IPS-18a (cell line): ENCODE measurements around the gene TMEM107.
"Not testable (repeated sequence)": the region's sequence is repeated elsewhere in the genome, so short reads cannot be mapped to it uniquely, and the experiment has no call there.

Source experiments
- H3K27ac ChIP-seq: one replicate; pipeline ENCODE4 v1.5.1; 2013; ENCODE audit warnings: low read length
- H3K27me3 ChIP-seq: one replicate; pipeline ENCODE4 v1.6.1; 2013; ENCODE audit warnings: mild to moderate bottlenecking, low read length; ENCODE audit not compliant: control insufficient read depth, insufficient read depth
- H3K36me3 ChIP-seq: one replicate; pipeline ENCODE4 v1.6.1; 2013; ENCODE audit warnings: low read depth, low read length; ENCODE audit not compliant: control insufficient read depth
- H3K4me1 ChIP-seq: one replicate; pipeline ENCODE4 v1.6.1; 2013; ENCODE audit warnings: low read depth, low read length; ENCODE audit not compliant: control insufficient read depth
- H3K4me3 ChIP-seq: one replicate; pipeline ENCODE4 v1.5.1; 2013; ENCODE audit warnings: low read length
- H3K9ac ChIP-seq: one replicate; pipeline ENCODE4 v1.6.1; 2013; ENCODE audit warnings: mild to moderate bottlenecking, low read length, moderate library complexity
- H3K9me3 ChIP-seq: one replicate; pipeline ENCODE4 v1.6.1; 2013; ENCODE audit warnings: low read depth, low read length; ENCODE audit not compliant: control insufficient read depth

Gene TMEM107

GRCh38 chr17:8176197-8176940, at the start of gene TMEM107:
Gene TMEM107, minus strand, starts transcription at chr17:8176380. Its CDS starts 94 bp downstream, at chr17:8176286.
- peak within 1 kb of the TSS; percentile 81 for H3K4me3 ChIP-seq
- peaks cover 17% of the 10 kb centered on the region for H3K4me1 ChIP-seq
- H3K36me3 ChIP-seq = no peaks in the 10 kb centered on the region
- H3K9me3 ChIP-seq = no peaks in the 10 kb centered on the region
- peak within 1 kb of the TSS; percentile 57 for H3K27ac ChIP-seq
- H3K27me3 ChIP-seq = no peaks in the 10 kb centered on the region
- H3K9ac ChIP-seq = peak within 1 kb of the TSS; percentile 81

GRCh38 chr17:8224891-8225812, 49.0 kb upstream of the TMEM107 start:
- peaks cover 26% of the 10 kb centered on the region for H3K36me3 ChIP-seq
- H3K27me3 ChIP-seq = no peaks in the 10 kb centered on the region
- no peak overlapping the region for H3K27ac ChIP-seq
- peaks cover 4% of the 10 kb centered on the region for H3K4me1 ChIP-seq
- H3K9me3 ChIP-seq = no peaks in the 10 kb centered on the region
- H3K9ac ChIP-seq = no peak overlapping the region
- no peak overlapping the region for H3K4me3 ChIP-seq

GRCh38 chr17:8223356-8224126, 47.4 kb upstream of the TMEM107 start:
- Histone ChIP-seq H3K4me3 (peak overlapping the region; percentile 93), H3K4me1 (peaks cover 4% of the 10 kb centered on the region), H3K27me3 (no peaks in the 10 kb centered on the region), H3K9me3 (no peaks in the 10 kb centered on the region), H3K9ac (peak overlapping the region; percentile 87), H3K36me3 (peaks cover 10% of the 10 kb centered on the region), H3K27ac (peak overlapping the region; percentile 96)

DNA sequence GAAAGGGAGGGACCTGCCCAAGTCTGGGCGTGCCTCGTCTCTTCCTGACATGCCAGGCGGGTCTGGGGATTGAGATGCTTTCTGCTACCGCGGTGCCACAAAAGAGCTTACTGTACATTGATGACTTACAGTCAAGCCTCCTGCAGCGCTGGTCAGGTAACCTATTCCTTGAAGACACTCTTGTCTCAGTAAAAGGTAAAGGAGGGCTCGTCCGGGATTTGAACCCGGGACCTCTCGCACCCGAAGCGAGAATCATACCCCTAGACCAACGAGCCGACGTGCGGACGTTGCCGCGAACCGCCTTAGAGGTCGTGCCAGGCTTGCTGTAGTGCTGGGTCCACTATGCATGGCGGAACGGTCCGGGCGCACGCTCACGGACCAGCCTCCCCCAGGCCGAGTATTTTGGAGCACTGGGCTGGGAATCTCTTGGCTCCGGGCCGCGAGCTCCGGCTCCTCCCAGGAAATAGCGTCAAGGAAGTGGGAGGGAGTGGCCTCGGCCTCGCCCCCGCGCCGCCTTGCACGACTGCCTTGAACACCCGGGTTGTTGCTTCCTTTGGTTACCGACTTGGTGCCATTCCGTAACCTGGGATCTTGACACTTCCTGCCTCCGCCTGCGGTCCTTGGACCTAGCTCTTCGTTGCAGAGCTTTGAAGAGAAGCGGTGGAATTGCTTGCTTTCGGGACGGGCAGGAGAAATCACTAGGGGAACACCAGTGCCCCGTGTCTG, 46.6 kb upstream of the TMEM107 start:
- H3K4me1 ChIP-seq = peaks cover 4% of the 10 kb centered on the region
- H3K27me3 ChIP-seq = no peaks in the 10 kb centered on the region
- H3K9ac ChIP-seq = peak overlapping the region; percentile 87
- peak overlapping the region; percentile 93 for H3K4me3 ChIP-seq
- peaks cover 2% of the 10 kb centered on the region for H3K36me3 ChIP-seq
- peak overlapping the region; percentile 96 for H3K27ac ChIP-seq
- H3K9me3 ChIP-seq = no peaks in the 10 kb centered on the region

- Histone ChIP-seq H3K4me1 (peaks cover 2% of the 10 kb centered on the region), H3K36me3 (no peaks in the 10 kb centered on the region), H3K4me3 (peak overlapping the region; percentile 93), H3K27ac (no peak overlapping the region), H3K9ac (peak overlapping the region; percentile 14), H3K9me3 (no peaks in the 10 kb centered on the region), H3K27me3 (no peaks in the 10 kb centered on the region)
Observed at GRCh38 chr17:8222380-8222629, 46.1 kb upstream of the TMEM107 start.

DNA sequence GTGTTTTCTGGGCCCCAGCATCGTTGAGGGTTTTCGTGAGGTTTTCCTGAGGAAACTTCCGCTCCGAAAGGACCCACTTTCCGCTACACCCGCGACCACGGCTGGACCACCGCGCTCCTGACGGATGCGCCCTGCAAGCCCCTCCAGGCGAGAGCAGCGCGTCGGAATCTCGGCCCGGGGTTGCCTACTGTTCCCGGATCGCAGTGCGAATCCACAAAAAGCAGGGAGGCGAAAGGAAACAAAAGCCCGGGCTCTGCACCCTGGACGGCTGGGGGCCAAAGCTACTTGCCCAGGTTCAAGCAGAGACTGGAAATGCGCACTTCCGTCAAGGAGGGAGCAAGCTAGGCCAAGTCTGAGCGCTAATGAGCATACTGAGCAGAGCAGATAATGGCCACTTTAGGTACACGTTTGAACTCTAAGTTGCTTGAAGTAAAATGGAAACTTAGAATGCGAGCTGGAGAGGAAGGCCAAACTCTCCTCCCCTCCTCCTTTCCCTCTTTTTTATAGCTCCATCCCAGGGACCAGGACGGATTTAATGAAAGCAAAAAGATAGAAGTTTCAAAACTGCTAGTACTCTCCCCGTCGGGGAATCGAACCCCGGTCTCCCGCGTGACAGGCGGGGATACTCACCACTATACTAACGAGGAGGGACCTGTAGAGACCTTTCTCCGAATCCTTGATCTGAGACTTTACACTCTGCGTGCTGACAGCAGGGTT, 45.6 kb upstream of the TMEM107 start:
- Histone ChIP-seq H3K4me3 (peak overlapping the region; percentile 93), H3K9me3 (no peaks in the 10 kb centered on the region), H3K4me1 (no peaks in the 10 kb centered on the region), H3K27ac (peak overlapping the region; percentile 72), H3K27me3 (no peaks in the 10 kb centered on the region), H3K36me3 (no peaks in the 10 kb centered on the region), H3K9ac (peak overlapping the region; percentile 93)

- peak overlapping the region; percentile 93 for H3K9ac ChIP-seq
- H3K9me3 ChIP-seq = no peaks in the 10 kb centered on the region
- peak overlapping the region; percentile 94 for H3K27ac ChIP-seq
- peak overlapping the region; percentile 93 for H3K4me3 ChIP-seq
- no peaks in the 10 kb centered on the region for H3K36me3 ChIP-seq
- no peaks in the 10 kb centered on the region for H3K4me1 ChIP-seq
- H3K27me3 ChIP-seq = no peaks in the 10 kb centered on the region
Observed at GRCh38 chr17:8220783-8221662, 44.8 kb upstream of the TMEM107 start.

GRCh38 chr17:8214000-8214399, 37.8 kb upstream of the TMEM107 start:
- H3K36me3 ChIP-seq, H3K4me1 ChIP-seq, H3K9ac ChIP-seq, H3K9me3 ChIP-seq, H3K4me3 ChIP-seq, H3K27ac ChIP-seq, H3K27me3 ChIP-seq: not testable (repeated sequence)

GRCh38 chr17:8212312-8213180, 36.4 kb upstream of the TMEM107 start:
- Histone ChIP-seq H3K9me3 (no peaks in the 10 kb centered on the region), H3K27ac (no peak overlapping the region), H3K4me3 (no peak overlapping the region), H3K4me1 (peaks cover 3% of the 10 kb centered on the region), H3K36me3 (peaks cover 3% of the 10 kb centered on the region), H3K9ac (no peak overlapping the region), H3K27me3 (no peaks in the 10 kb centered on the region)
